HEK293T (cell line): ENCODE results near the gene SNRPA.

Experiments
- ARNT ChIP-seq: fragments of 450-650 bp; IDR thresholded peaks from 2 replicates; pipeline ENCODE4 v1.6.1; 2017; ENCODE audit warnings: mild to moderate bottlenecking
- ELF4 ChIP-seq: fragments of 450-650 bp; IDR thresholded peaks from 2 replicates; pipeline ENCODE4 v1.6.1; 2017; ENCODE audit warnings: antibody characterized with exemption
- FOXA1 ChIP-seq: fragments of 450-650 bp; IDR thresholded peaks from 2 replicates; pipeline ENCODE4 v1.6.1; 2016; ENCODE audit warnings: mild to moderate bottlenecking
- FOXK2 ChIP-seq: fragments of 450-650 bp; IDR thresholded peaks from 2 replicates; pipeline ENCODE4 v1.6.1; 2016; ENCODE audit warnings: mild to moderate bottlenecking
- FOXM1 ChIP-seq: fragments of 450-650 bp; IDR thresholded peaks from 2 replicates; pipeline ENCODE4 v1.6.1; 2017; ENCODE audit warnings: mild to moderate bottlenecking, borderline replicate concordance
- HDGF ChIP-seq: fragments of 450-650 bp; IDR thresholded peaks from 2 replicates; pipeline ENCODE4 v1.6.1; 2017; ENCODE audit warnings: antibody characterized with exemption, borderline replicate concordance
- L3MBTL2 ChIP-seq: fragments of 450-650 bp; conservative IDR thresholded peaks from 2 replicates; pipeline ENCODE4 v1.6.1; 2016; ENCODE audit warnings: mild to moderate bottlenecking
- LEF1 ChIP-seq: fragments of 450-650 bp; IDR thresholded peaks from 2 replicates; pipeline ENCODE4 v1.6.1; 2017; ENCODE audit warnings: mild to moderate bottlenecking, borderline replicate concordance
- NFRKB ChIP-seq: fragments of 450-650 bp; IDR thresholded peaks from 2 replicates; pipeline ENCODE4 v1.6.1; 2016; ENCODE audit warnings: mild to moderate bottlenecking, moderate library complexity
- SP1 ChIP-seq: fragments of 450-650 bp; IDR thresholded peaks from 2 replicates; pipeline ENCODE4 v1.6.1; 2017
- SUZ12 ChIP-seq: fragments of 450-650 bp; IDR thresholded peaks from 2 replicates; pipeline ENCODE4 v1.6.1; 2016; ENCODE audit warnings: mild to moderate bottlenecking
- TARDBP ChIP-seq: fragments of 450-650 bp; IDR thresholded peaks from 2 replicates; pipeline ENCODE4 v1.6.1; 2016
- ZNF384 ChIP-seq: fragments of 450-650 bp; IDR thresholded peaks from 2 replicates; pipeline ENCODE4 v1.6.1; 2016

DNA sequence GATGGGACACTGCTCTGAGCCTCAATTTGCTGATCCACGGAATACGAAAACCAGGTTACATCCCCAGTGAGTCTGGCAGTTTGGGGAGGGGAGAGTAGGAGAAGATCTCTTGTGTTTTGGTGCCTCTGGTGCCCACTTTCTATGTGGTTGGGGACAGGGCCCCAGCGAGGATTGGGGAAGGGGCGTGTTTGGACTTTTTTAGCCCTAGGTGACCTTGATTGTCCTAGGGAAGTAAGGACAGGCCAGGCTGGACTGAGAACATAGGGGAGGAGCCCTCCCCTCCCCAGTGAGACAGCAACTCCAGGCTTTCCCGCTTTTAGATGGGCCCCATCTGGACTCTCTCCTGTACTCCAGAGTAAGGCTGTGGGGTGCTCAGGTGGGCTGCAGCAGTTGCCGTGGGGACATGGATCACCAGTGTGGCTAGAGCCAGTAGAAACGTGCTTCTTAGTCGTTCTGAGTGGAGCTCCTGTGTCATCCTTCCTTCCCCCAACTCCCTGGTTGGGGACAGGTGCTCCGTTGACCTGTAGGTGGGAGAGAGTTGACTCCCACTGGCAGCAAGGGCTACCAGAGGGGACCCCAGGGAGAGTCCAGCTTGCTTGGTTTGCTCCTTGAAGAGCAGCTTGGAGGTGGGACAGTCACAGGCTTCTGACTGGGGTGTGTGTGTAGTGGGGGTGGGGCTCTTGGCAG lies 52.3 kb downstream of the SNRPA start:
- TF ChIP-seq SP1, result no peak
- TF ChIP-seq FOXA1, result no peak
- TF ChIP-seq ELF4, result no peak
- no peak for TF ChIP-seq HDGF
- TF ChIP-seq TARDBP, result no peak
- TF ChIP-seq FOXK2, result no peak
- TF ChIP-seq L3MBTL2, result no peak
- TF ChIP-seq LEF1, result no peak
- TF ChIP-seq ARNT, result no peak
- no peak for TF ChIP-seq FOXM1
- TF ChIP-seq ZNF384, result no peak
- TF ChIP-seq NFRKB, result no peak
- TF ChIP-seq SUZ12, result no peak
